Astrocyte (in vitro differentiated cells and primary cell): ENCODE results near the gene NR2F2.

Source experiments
- CTCF ChIP-seq: IDR thresholded peaks from 2 replicates; pipeline ENCODE4 v1.5.1; 2011; ENCODE audit warnings: low read depth, mild to moderate bottlenecking, inconsistent platforms, low read length, moderate library complexity; ENCODE audit not compliant: insufficient read depth
- EZH2 ChIP-seq: IDR thresholded peaks from 2 replicates; pipeline ENCODE4 v1.6.1; 2012; ENCODE audit warnings: mild to moderate bottlenecking, low read length, inconsistent platforms; ENCODE audit not compliant: insufficient read depth

- TF ChIP-seq CTCF (no peak), EZH2 (no peak)
Observed at GRCh38 chr15:96293441-96293840, 37.1 kb upstream of the NR2F2 start.
